DMS 273 (cell line): ENCODE data around the gene RELA.
A peak's percentile ranks its signal among the peaks of the same experiment; 100 is the strongest.

Source experiments
- DNase-seq: peaks from one replicate; lab custom pipeline; 2025; ENCODE audit not compliant: unreplicated experiment; lab: John Stamatoyannopoulos, UW

The RELA gene

DNA sequence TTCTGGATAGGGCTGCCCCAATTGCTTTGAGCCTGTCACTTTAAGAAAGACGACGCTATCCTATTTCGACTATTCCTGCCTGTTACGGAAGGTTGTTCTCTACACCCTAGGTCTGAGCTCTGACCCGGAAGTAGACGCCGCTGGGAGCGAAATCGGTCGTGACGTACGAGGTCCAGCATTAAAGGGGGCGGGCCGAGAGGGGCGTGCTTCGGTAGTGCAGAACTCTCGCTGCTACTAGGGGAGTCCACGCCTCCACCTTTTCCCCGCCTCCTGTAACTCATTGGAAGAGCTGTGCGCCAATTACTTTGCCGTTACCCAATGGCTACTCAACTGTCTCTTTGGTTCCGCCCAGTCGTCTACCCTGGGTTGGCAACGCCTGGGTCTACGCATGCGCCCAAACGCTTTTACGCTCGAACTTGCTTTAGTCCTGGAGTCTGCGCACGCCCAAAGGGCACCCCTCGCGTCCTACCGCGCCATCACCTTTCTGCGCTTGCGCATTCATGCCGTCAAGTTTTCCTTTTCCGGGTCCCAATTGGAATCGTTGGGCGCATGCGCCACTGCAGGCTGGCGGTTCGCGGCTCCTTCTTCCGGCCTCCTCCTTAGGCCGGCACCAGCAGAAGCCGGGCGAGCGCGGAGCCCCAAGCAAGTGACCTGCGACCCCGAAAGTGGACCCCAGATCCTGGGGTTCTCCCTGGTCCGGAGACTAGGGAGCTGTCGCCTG, 47.3 kb downstream of the RELA start, which contains the start of gene PCNX3:
TSS of gene PCNX3 (plus strand) at position 548 of the 721 bp plus-strand sequence. CDS start 536 bp downstream, outside the sequence.
- DNase-seq: peak; percentile 99

- DNase-seq: peak; percentile 32
These were observed 49.4 kb downstream of the RELA start for GRCh38 chr11:65613091-65613928.

- DNase-seq: no peak
These were observed 50.0 kb downstream of the RELA start for GRCh38 chr11:65612691-65613090.

GRCh38 chr11:65611758-65612603, 50.7 kb downstream of the RELA start:
- DNase-seq: no peak

DNA sequence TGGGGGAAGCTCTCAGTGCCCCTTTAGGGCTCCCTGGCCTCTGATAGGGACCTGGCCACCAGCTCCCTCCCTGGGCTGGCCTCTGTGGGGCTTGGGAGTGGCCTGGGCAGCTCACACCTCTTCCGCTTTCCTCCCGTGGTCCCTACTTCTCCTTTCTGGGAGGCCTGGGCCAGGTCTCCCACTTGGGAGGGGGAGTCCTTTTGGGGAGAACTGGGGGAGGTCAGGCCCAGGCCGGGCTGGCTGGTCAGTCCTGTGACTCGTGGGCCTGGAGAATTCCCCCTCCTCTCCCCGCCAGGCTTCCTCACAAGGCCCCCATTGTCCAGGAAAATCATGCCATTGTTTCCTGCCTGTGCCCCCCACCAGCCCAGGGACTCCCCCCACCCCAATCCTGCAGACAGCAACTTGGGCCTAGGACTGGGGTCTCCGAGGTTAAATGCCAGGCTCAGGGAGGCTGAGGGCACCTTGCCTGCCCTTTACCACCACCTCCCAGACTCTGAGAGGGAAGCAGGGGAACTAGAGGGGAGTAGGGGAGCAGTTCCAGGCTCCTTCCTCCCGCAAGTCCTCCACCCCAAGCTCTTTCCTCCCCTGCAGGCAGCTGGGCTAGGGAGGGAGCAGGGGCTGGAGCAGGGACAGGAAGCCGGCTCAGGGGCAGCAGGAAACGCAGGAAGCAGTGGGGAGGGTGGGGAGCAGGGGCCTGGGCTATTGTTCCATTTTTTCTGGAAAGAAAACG, 51.5 kb downstream of the RELA start:
- no peak for DNase-seq

GRCh38 chr11:65610404-65610803, 52.3 kb downstream of the RELA start:
- DNase-seq: no peak

- no peak for DNase-seq
These were observed 53.1 kb downstream of the RELA start for GRCh38 chr11:65609665-65610064.

- no peak for DNase-seq
These were observed 53.5 kb downstream of the RELA start for GRCh38 chr11:65609229-65609628.

GRCh38 chr11:65607614-65608426, 54.9 kb downstream of the RELA start:
- DNase-seq: no peak

DNA sequence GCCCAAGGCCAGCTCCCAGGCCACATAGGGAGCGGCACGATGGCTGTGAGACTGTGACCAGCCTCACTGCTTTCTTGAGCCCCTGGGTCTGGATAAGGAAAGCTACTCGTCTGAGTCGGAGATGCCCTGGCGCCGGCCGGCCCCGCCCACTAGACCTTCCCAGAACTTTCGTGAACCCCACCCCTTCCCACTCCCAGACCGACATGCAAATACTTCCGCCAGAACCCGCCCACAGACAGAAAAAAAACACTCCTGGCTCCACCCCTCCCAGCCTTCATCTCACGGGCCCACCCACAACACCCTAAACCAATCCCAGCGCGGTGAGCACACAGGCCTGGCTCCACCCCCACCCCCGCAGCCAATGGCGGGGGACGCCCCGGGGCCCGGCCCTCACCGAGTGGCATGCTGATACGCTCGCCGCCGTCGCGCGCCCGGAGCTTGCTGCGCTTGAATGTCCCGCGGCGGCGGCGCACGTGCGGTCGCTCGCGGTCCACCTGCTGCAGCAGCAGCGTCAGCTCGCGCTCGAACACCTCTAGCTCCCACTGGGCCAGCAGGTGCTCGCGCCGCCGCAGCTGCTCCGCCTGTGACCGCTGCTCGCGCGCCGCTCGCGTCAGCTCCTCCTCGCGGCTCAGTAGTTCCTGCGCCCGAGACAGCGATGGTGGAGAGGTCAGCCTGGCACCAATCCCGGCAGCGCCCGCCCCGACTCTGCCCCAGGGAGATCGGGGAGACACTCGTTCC, 55.7 kb downstream of the RELA start:
- DNase-seq: peak; percentile 18

DNA sequence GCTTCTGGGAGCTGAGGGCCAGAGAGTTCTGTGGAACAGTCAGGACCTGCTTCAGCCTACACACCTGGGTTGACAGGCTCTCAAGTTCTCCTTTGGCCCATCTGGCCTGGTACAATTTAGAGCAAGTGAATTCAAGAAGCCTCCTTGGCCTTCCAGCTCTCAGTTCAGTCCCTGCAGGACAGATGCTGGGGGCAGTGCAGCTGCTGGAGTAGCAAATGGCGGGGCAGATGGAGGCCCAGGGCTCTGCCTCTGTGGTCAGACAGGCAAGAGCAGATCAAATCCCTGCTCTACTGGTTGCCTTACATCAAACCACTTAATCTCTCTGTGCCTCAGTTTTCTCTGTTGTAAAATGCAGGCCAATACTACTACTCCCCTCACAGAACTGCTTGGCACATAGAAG, 58.5 kb downstream of the RELA start:
- peak; percentile 82 for DNase-seq
